Measurements from ENCODE around the gene ATRNL1. TPM values are rescaled to one million over a fixed set of nuclear protein-coding genes. Genes with fewer than 3 reads are reported as not detected.

Gene ATRNL1
- total and polyA plus RNA-seq, 2 of the 8 experiments (the other 6 are each of a cell fraction or from before 2014, with no cell fraction given) = 5.1 to 17.6 TPM

DNA sequence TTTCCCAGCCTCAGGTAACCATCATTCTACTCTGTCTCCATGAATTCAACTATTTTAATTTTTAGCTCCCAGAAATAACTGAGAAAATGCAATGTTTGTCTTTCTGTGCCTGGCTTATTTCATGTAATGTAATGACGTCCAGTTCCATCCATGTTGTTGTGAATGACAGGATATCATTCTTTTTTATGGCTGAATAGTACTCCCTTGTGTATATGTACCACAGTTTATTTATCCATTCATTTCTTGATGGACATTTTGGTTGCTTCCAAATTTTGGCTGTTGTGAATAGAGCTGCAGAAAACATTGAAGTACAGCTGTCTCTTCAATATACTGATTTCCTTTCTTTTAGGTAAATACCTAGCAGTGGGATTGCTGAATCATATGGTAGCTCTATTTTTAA is 10.5 kb downstream of the ATRNL1 start:
- Histone ChIP-seq H2BK5ac (ENCODE audit: low read depth, low read length) (no peak overlapping the region), H2BK15ac (ENCODE audit: low read length) (no peak overlapping the region), H2BK12ac (ENCODE audit: low read depth, low read length) (no peak overlapping the region), H4K5ac (ENCODE audit: insufficient read length, low read depth, low read length) (no peak overlapping the region), H3K4me1 (replicated peaks in 1 of 4; ENCODE audit: control insufficient read depth in 3 of 4, insufficient read depth in 4 of 4, low read length in 3 of 4) (no peaks in the 10 kb centered on the region), H3K56ac (replicated peaks; ENCODE audit: insufficient read length, low read depth, low read length) (no peak overlapping the region), H3K4me2 (ENCODE audit: insufficient read depth in 1 of 2, low read depth in 2 of 2, low read length in 2 of 2) (no peak overlapping the region), H3K27ac (ENCODE audit: low read depth, low read length) (no peak overlapping the region), H3K79me2 (ENCODE audit: control insufficient read depth in 1 of 2, insufficient read depth in 2 of 2, low read length in 2 of 2) (peaks cover 0 to 32% of the 10 kb centered on the region in 2 experiments; a peak in 2 of 4 replicates), H3K4me3 (ENCODE audit: extremely low read depth in 1 of 4, insufficient read depth in 2 of 4, low read depth in 3 of 4, low read length in 4 of 4) (no peak overlapping the region), H3K14ac (ENCODE audit: insufficient read length) (no peak overlapping the region), H3K18ac (ENCODE audit: extremely low read depth, low read length) (no peak overlapping the region), H3K23me2 (ENCODE audit: low read depth, low read length) (no peaks in the 10 kb centered on the region), H3K36me3 (ENCODE audit: control insufficient read depth in 2 of 4, insufficient read depth in 4 of 4, low read length in 3 of 4) (peaks cover 0 to 6% (median 0%) of the 10 kb centered on the region in 4 experiments; a peak in 1 of 8 replicates), H3K27me3 (replicated peaks in 1 of 4; ENCODE audit: control insufficient read depth in 3 of 4, extremely low read depth in 1 of 4, insufficient read depth in 3 of 4, low read length in 3 of 4) (no peaks in the 10 kb centered on the region), H4K8ac (ENCODE audit: extremely low read depth, insufficient read depth, low read length) (no peak overlapping the region), H3K9me3 (ENCODE audit: insufficient read depth in 2 of 2, low read depth in 1 of 2, low read length in 1 of 2) (peaks cover 23 to 25% of the 10 kb centered on the region in 2 experiments), H4K20me1 (replicated peaks in 1 of 2; ENCODE audit: control insufficient read depth in 1 of 2, insufficient read depth in 2 of 2, low read length in 2 of 2) (no peaks in the 10 kb centered on the region), H3K4ac (replicated peaks; ENCODE audit: insufficient read length, low read depth, low read length) (no peak overlapping the region), H4K91ac (replicated peaks; ENCODE audit: insufficient read length, low read length) (no peak overlapping the region), H2AFZ (ENCODE audit: low read length) (no peak overlapping the region), H2BK120ac (replicated peaks; ENCODE audit: low read depth, low read length) (no peak overlapping the region), H3K79me1 (ENCODE audit: low read depth, low read length) (no peaks in the 10 kb centered on the region; the same call in 1 of the 2 replicates), H3K23ac (ENCODE audit: insufficient read length) (no peak overlapping the region), H2AK5ac (ENCODE audit: low read depth, low read length) (no peak overlapping the region), H3K9ac (replicated peaks in 1 of 4; ENCODE audit: extremely low read depth in 1 of 4, low read depth in 3 of 4, low read length in 3 of 4) (no peak overlapping the region), H2BK20ac (ENCODE audit: low read length) (no peak overlapping the region)
- POLR2A ChIA-PET (ENCODE audit: partially characterized antibody) = no interaction called here
- CTCF ChIA-PET (ENCODE audit: partially characterized antibody) = interaction anchor here (0.6 to 1.9 kb wide), 4 partner anchors 10 to 224 kb away, joined by 3 to 7 read pairs (median 4); no protein-coding TSS in a partner anchor
- 90% methylated on average over 1 of the region's 1 CpG; no CpG with 5 or more reads in 1 of the 2 experiments for WGBS, 2 experiments (ENCODE audit: extremely low coverage in 1 of 2, insufficient coverage in 1 of 2, insufficient read length in 1 of 2, insufficient replicate concordance in 2 of 2, low coverage in 1 of 2, low lambda C conversion rate in 2 of 2, missing lambda C conversion rate in 1 of 2)
- FAIRE-seq (no peak), DNase-seq (ENCODE audit: low read depth in 1 of 2, low spot score in 2 of 2) (no peak)
- no peak for TF ChIP-seq SIRT6 (IDR thresholded peaks at IDR 0.05; ENCODE audit: low read length)
- no peak for TF ChIP-seq SP4 (IDR thresholded peaks at IDR 0.05; ENCODE audit: low read length)
- no peak for TF ChIP-seq NANOG (IDR thresholded peaks at IDR 0.05; ENCODE audit: insufficient read depth, low read depth, low read length, poor library complexity, severe bottlenecking)
- TF ChIP-seq ATF2 (IDR thresholded peaks at IDR 0.05; ENCODE audit: low read length) = no peak
- TF ChIP-seq, protein P1, sequence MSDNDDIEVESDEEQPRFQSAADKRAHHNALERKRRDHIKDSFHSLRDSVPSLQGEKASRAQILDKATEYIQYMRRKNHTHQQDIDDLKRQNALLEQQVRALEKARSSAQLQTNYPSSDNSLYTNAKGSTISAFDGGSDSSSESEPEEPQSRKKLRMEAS (IDR thresholded peaks at IDR 0.05) = no peak
- no peak for TF ChIP-seq CEBPB (IDR thresholded peaks at IDR 0.05; ENCODE audit: low read depth, low read length)
- TF ChIP-seq EP300 (IDR thresholded peaks at IDR 0.05; ENCODE audit: borderline replicate concordance in 1 of 2, low read depth in 2 of 2, low read length in 2 of 2) = no peak
- no peak for TF ChIP-seq ASH2L (IDR thresholded peaks at IDR 0.05; ENCODE audit: low read length)
- TF ChIP-seq TAF7 (optimal IDR thresholded peaks at IDR 0.05; ENCODE audit: borderline replicate concordance, low read depth, low read length) = no peak
- no peak for TF ChIP-seq POU5F1 (IDR thresholded peaks at IDR 0.05; ENCODE audit: low read depth, low read length)
- no peak for TF ChIP-seq NRF1 (IDR thresholded peaks at IDR 0.05; ENCODE audit: low read depth, low read length)
- no peak for TF ChIP-seq JUN (IDR thresholded peaks at IDR 0.05; ENCODE audit: low read depth, low read length)

Measured in H1 (cell line).